ENCODE measurements around the gene COL4A2. TPM values are rescaled to one million over a fixed set of nuclear protein-coding genes. Genes with fewer than 3 reads are reported as not detected.

COL4A2 gene
- total RNA-seq, 1 donor from 2014 or later = not detected

- DNase-seq (no peak), ATAC-seq (ENCODE audit: low read depth) (no peak)
- intact Hi-C loops (cut with micrococcal nuclease) = no loop called here
- POLR2A ChIA-PET = no interaction called here
- no peak for TF ChIP-seq CTCF (IDR thresholded peaks at IDR 0.05)
- Mint-ChIP-seq H3K9me3 (no peaks in the 10 kb centered on the region), H3K27ac (no peak overlapping the region), H3K4me1 (no peaks in the 10 kb centered on the region), H3K27me3 (peaks cover 5% of the 10 kb centered on the region), H3K36me3 (ENCODE audit: low read depth) (no peaks in the 10 kb centered on the region), H3K4me3 (no peak overlapping the region)
- CTCF ChIA-PET = no interaction called here
Observed at GRCh38 chr13:110268061-110268460, 39.0 kb upstream of the COL4A2 start.

GRCh38 chr13:110268576-110269185 is 38.4 kb upstream of the COL4A2 start:
- H3K27ac Mint-ChIP-seq = no peak overlapping the region
- CTCF ChIA-PET = no interaction called here

GRCh38 chr13:110269509-110270185 is 37.4 kb upstream of the COL4A2 start:
- ATAC-seq (ENCODE audit: low read depth) = no peak
- CTCF ChIA-PET = no interaction called here
- Mint-ChIP-seq H3K27ac (no peak overlapping the region), H3K27me3 (peaks cover 3% of the 10 kb centered on the region), H3K4me1 (no peaks in the 10 kb centered on the region), H3K36me3 (ENCODE audit: low read depth) (no peaks in the 10 kb centered on the region), H3K9me3 (no peaks in the 10 kb centered on the region), H3K4me3 (no peak overlapping the region)
- no peak for TF ChIP-seq CTCF (IDR thresholded peaks at IDR 0.05)
- no peak for DNase-seq
- POLR2A ChIA-PET = no interaction called here
- intact Hi-C loops (cut with micrococcal nuclease) = no loop called here

More at GRCh38 chr13:110268576-110269185, 38.4 kb upstream of the COL4A2 start:
- Mint-ChIP-seq H3K4me1 (no peaks in the 10 kb centered on the region), H3K36me3 (ENCODE audit: low read depth) (no peaks in the 10 kb centered on the region), H3K27me3 (peaks cover 5% of the 10 kb centered on the region), H3K9me3 (no peaks in the 10 kb centered on the region), H3K4me3 (no peak overlapping the region)
- DNase-seq = no peak
- TF ChIP-seq CTCF (IDR thresholded peaks at IDR 0.05) = no peak
- POLR2A ChIA-PET = no interaction called here
- no peak for ATAC-seq (ENCODE audit: low read depth)
- intact Hi-C loops (cut with micrococcal nuclease) = no loop called here

GRCh38 chr13:110270507-110270906 is 36.6 kb upstream of the COL4A2 start:
- Mint-ChIP-seq H3K27ac (no peak overlapping the region), H3K36me3 (ENCODE audit: low read depth) (no peaks in the 10 kb centered on the region), H3K4me1 (no peaks in the 10 kb centered on the region), H3K9me3 (no peaks in the 10 kb centered on the region), H3K4me3 (no peak overlapping the region), H3K27me3 (no peaks in the 10 kb centered on the region)
- POLR2A ChIA-PET = no interaction called here
- DNase-seq (no peak), ATAC-seq (ENCODE audit: low read depth) (no peak)
- TF ChIP-seq CTCF (IDR thresholded peaks at IDR 0.05) = no peak
- CTCF ChIA-PET = no interaction called here
- intact Hi-C loops (cut with micrococcal nuclease) = no loop called here

- intact Hi-C loops (cut with micrococcal nuclease) = no loop called here
- ChIA-PET CTCF (no interaction called here), POLR2A (no interaction called here)
- H3K36me3 Mint-ChIP-seq (ENCODE audit: low read depth) = no peaks in the 10 kb centered on the region
- H3K27me3 Mint-ChIP-seq = no peaks in the 10 kb centered on the region
- H3K9me3 Mint-ChIP-seq = no peaks in the 10 kb centered on the region
- no peaks in the 10 kb centered on the region for H3K4me1 Mint-ChIP-seq
- no peak overlapping the region for H3K4me3 Mint-ChIP-seq
- ATAC-seq (ENCODE audit: low read depth) = no peak
- DNase-seq = no peak
- no peak for TF ChIP-seq CTCF (IDR thresholded peaks at IDR 0.05)
- H3K27ac Mint-ChIP-seq = no peak overlapping the region
Observed at GRCh38 chr13:110271313-110271712, 35.8 kb upstream of the COL4A2 start.
